Stimulated activated CD4-positive, alpha-beta T cell treated with anti-CD3 and anti-CD28 coated beads, Interleukin-4, amount 100 ng/mL, for 48 hours (primary cell): ENCODE results near the gene AKAP11.
"Not testable (repeated sequence)": the region's sequence is repeated elsewhere in the genome, so short reads cannot be mapped to it uniquely, and the experiment has no call there.

Experiments used
- DNase-seq, 2 donors: peaks; one replicate each; pipeline ENCODE4 v3.0.0-alpha.2; 2020; ENCODE audit warnings: low read depth in 2 of 2

AKAP11 gene

GRCh38 chr13:42272115-42272803, at the start of gene AKAP11:
TSS of gene AKAP11 (plus strand) at chr13:42272152. CDS start at chr13:42286349, 14,197 bp downstream.
- peak; percentile 37 to 38 for DNase-seq

GRCh38 chr13:42223681-42224080, 48.3 kb upstream of the AKAP11 start:
- DNase-seq = no peak

- DNase-seq = no peak
Measured at GRCh38 chr13:42225051-42225450, 46.9 kb upstream of the AKAP11 start.

GRCh38 chr13:42226759-42227158, 45.2 kb upstream of the AKAP11 start:
- DNase-seq = not testable (repeated sequence)

GRCh38 chr13:42228527-42228926, 43.4 kb upstream of the AKAP11 start:
- no peak for DNase-seq

GRCh38 chr13:42229287-42229686, 42.7 kb upstream of the AKAP11 start:
- DNase-seq = no peak

GRCh38 chr13:42232671-42233070, 39.3 kb upstream of the AKAP11 start:
- no peak for DNase-seq

- DNase-seq = no peak
Measured at GRCh38 chr13:42233726-42234125, 38.2 kb upstream of the AKAP11 start.

- DNase-seq = no peak
Measured at GRCh38 chr13:42239161-42239560, 32.8 kb upstream of the AKAP11 start.

GRCh38 chr13:42239644-42240043, 32.3 kb upstream of the AKAP11 start:
- no peak for DNase-seq

- no peak for DNase-seq
Measured at GRCh38 chr13:42246541-42246940, 25.4 kb upstream of the AKAP11 start.

GRCh38 chr13:42247883-42248282, 24.1 kb upstream of the AKAP11 start:
- no peak for DNase-seq

- no peak for DNase-seq
Measured at GRCh38 chr13:42255886-42256285, 16.1 kb upstream of the AKAP11 start.

- DNase-seq = no peak
Measured at GRCh38 chr13:42258747-42259146, 13.2 kb upstream of the AKAP11 start.

- no peak for DNase-seq
Measured at GRCh38 chr13:42259515-42259914, 12.4 kb upstream of the AKAP11 start.

- DNase-seq = no peak
Measured at GRCh38 chr13:42260903-42261654, 10.9 kb upstream of the AKAP11 start.

GRCh38 chr13:42266473-42266872, 5.5 kb upstream of the AKAP11 start:
- no peak for DNase-seq

- DNase-seq = no peak
Measured at GRCh38 chr13:42270160-42270856, 1.6 kb upstream of the AKAP11 start.

GRCh38 chr13:42270857-42271215, 1.1 kb upstream of the AKAP11 start:
- DNase-seq = no peak

- peak; percentile 87 to 91 for DNase-seq
Measured at GRCh38 chr13:42271337-42272114, 426 bp upstream of the AKAP11 start.

- DNase-seq = no peak
Measured at GRCh38 chr13:42272804-42273175, 838 bp downstream of the AKAP11 start.
